IMR-90 (cell line): ENCODE measurements around the gene NKRF.

Experiments
- RAD21 ChIP-seq: IDR thresholded peaks from 2 replicates; pipeline ENCODE4 v1.6.1; 2012; ENCODE audit warnings: low read length, improper control_type of control experiment
- TF ChIP-seq, protein P1 (sequence below): conservative IDR thresholded peaks from 2 replicates; pipeline ENCODE4 v1.5.1; 2012; ENCODE audit warnings: mild to moderate bottlenecking, low read depth, low read length, improper control_type of control experiment

DNA sequence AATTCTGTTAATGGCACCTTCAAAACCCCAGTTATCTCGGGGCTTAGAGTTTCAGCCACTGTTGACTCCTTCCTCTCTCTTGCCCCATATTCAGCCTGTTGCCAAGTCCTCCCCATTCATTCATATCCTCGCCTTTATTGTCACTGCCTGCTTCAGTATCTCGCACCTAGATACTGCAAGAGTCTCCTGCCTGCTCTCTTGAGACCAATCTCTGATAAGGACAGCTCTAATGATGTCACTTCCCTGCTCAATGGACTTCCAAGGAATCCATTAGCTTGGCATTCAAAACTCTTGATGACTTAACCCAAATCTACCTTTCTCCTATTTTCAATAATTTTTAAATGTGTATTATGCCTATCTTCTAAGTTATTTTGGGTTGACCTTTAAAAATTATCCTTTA, 33.0 kb downstream of the NKRF start:
- no peak for TF ChIP-seq RAD21
- TF ChIP-seq, protein P1, sequence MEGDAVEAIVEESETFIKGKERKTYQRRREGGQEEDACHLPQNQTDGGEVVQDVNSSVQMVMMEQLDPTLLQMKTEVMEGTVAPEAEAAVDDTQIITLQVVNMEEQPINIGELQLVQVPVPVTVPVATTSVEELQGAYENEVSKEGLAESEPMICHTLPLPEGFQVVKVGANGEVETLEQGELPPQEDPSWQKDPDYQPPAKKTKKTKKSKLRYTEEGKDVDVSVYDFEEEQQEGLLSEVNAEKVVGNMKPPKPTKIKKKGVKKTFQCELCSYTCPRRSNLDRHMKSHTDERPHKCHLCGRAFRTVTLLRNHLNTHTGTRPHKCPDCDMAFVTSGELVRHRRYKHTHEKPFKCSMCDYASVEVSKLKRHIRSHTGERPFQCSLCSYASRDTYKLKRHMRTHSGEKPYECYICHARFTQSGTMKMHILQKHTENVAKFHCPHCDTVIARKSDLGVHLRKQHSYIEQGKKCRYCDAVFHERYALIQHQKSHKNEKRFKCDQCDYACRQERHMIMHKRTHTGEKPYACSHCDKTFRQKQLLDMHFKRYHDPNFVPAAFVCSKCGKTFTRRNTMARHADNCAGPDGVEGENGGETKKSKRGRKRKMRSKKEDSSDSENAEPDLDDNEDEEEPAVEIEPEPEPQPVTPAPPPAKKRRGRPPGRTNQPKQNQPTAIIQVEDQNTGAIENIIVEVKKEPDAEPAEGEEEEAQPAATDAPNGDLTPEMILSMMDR, result no peak
